ENCODE measurements around the gene ABRACL.
"Not testable (repeated sequence)": the region's sequence is repeated elsewhere in the genome, so short reads cannot be mapped to it uniquely, and the experiment has no call there.

DNA sequence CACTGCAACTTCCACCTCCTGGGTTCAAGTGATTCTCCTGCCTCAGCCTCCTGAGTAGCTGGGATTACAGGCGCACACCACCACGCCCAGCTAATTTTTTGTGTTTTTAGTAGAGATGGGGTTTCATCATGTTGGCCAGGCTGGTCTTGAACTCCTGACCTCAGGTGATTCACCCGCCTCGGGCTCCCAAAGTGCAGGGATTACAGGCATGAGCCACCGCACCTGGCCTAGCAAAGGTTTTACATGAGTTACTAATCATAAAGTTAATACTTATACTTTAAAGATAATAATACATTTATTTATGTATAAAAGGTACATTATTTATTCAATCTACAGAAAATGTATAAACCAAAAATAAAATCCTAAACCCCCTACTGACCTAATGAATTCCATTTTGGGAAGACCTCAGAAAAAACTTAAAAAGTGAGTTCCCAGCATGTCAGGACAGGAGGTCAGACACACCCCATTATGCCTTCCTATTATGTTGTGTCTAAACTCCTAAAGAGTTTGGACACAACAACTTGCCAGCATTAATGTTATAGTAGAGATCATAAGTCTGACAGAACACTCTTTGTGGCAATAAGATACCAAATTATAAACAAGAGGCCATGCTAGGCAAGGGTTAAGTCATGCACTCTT is 21.7 kb downstream of the ABRACL start:
- TF ChIP-seq EZH2 (IDR thresholded peaks at IDR 0.05; ENCODE audit: low read depth, unreplicated experiment); POLR2AphosphoS5 (IDR thresholded peaks at IDR 0.05; ENCODE audit: low read depth); EZH2phosphoT487 (IDR thresholded peaks at IDR 0.05; ENCODE audit: unreplicated experiment); ZNF114 (CRISPR knock-in tag; IDR thresholded peaks at IDR 0.05); CREB1 (CRISPR knock-in tag; IDR thresholded peaks at IDR 0.05; ENCODE audit: low read depth); STAT1 (IDR thresholded peaks at IDR 0.05; ENCODE audit: unreplicated experiment): not testable (repeated sequence)
- TF ChIP-seq, protein P1, sequence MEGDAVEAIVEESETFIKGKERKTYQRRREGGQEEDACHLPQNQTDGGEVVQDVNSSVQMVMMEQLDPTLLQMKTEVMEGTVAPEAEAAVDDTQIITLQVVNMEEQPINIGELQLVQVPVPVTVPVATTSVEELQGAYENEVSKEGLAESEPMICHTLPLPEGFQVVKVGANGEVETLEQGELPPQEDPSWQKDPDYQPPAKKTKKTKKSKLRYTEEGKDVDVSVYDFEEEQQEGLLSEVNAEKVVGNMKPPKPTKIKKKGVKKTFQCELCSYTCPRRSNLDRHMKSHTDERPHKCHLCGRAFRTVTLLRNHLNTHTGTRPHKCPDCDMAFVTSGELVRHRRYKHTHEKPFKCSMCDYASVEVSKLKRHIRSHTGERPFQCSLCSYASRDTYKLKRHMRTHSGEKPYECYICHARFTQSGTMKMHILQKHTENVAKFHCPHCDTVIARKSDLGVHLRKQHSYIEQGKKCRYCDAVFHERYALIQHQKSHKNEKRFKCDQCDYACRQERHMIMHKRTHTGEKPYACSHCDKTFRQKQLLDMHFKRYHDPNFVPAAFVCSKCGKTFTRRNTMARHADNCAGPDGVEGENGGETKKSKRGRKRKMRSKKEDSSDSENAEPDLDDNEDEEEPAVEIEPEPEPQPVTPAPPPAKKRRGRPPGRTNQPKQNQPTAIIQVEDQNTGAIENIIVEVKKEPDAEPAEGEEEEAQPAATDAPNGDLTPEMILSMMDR (conservative IDR thresholded peaks at IDR 0.05; ENCODE audit: low read depth in 2 of 2): not testable (repeated sequence)

Data from GM23338 (cell line).